Endothelial cell (in vitro differentiated cells): ENCODE results near the gene RECQL5. TPM values are rescaled to one million over a fixed set of nuclear protein-coding genes. Genes with fewer than 3 reads are reported as not detected.

Source experiments
- DNase-seq: peaks from one replicate; pipeline ENCODE4 v3.0.0; 2021; ENCODE audit warnings: low spot score
- H3K27ac Mint-ChIP-seq: one replicate; pipeline ENCODE4 v1.8.0; 2021; ENCODE audit warnings: mixed read lengths, inconsistent platforms; ENCODE audit not compliant: unreplicated experiment
- H3K27me3 Mint-ChIP-seq: one replicate; pipeline ENCODE4 v1.8.0; 2021; ENCODE audit warnings: mild to moderate bottlenecking, moderate library complexity, mixed read lengths, inconsistent platforms; ENCODE audit not compliant: unreplicated experiment
- H3K36me3 Mint-ChIP-seq: one replicate; pipeline ENCODE4 v1.8.0; 2021; ENCODE audit warnings: mild to moderate bottlenecking, low read depth, mixed read lengths, inconsistent platforms; ENCODE audit not compliant: unreplicated experiment
- H3K4me1 Mint-ChIP-seq: one replicate; pipeline ENCODE4 v1.8.0; 2021; ENCODE audit warnings: mild to moderate bottlenecking, mixed read lengths, inconsistent platforms; ENCODE audit not compliant: unreplicated experiment
- H3K4me3 Mint-ChIP-seq: one replicate; pipeline ENCODE4 v1.8.0; 2021; ENCODE audit warnings: mild to moderate bottlenecking, mixed read lengths, inconsistent platforms; ENCODE audit not compliant: unreplicated experiment
- H3K9me3 Mint-ChIP-seq: one replicate; pipeline ENCODE4 v1.8.0; 2021; ENCODE audit warnings: mixed read lengths, inconsistent platforms; ENCODE audit not compliant: unreplicated experiment
- total RNA-seq: library from RNA; stranded (reverse); fragmentation: NEBNext Ultra II Directional; extraction: Animal tissue kit (Norgen Biotek cat#: 25700); gene quantifications from one replicate; pipeline ENCODE4 v1.2.1, GENCODE V29; 2021; ENCODE audit not compliant: unreplicated experiment
- TF ChIP-seq, protein P1 (sequence below): fragments of 200-600 bp; sonication (generic); IDR thresholded peaks from one replicate; pipeline ENCODE4 v1.5.0; 2021; ENCODE audit warnings: antibody characterized with exemption; ENCODE audit not compliant: unreplicated experiment

The RECQL5 gene
- total RNA-seq, 1 donor from 2014 or later, result 40.2 TPM

DNA sequence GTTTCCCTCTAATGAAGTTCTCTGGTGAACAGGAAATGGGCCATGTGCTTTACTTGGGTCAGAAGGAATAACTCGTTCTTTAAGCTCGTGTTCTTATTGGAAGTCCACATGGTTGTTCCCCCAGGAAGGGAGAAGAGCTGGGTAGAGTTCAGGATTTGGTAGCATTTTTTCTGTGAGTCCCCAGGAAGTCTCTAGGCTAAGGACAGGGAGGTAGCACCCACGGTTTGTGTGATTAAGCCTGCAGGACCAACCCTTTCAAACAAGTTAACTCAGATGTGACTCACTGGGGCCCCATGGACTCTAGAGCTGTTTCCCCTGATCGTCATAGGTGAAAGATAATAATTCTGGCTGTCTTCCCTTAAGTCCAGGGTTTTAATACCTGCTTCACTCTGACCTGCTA lies 16.6 kb upstream of the RECQL5 start:
- Mint-ChIP-seq H3K27me3 (peaks cover 5% of the 10 kb centered on the region), H3K36me3 (peaks cover 21% of the 10 kb centered on the region), H3K4me1 (peaks cover 53% of the 10 kb centered on the region), H3K4me3 (no peak overlapping the region), H3K27ac (no peak overlapping the region), H3K9me3 (no peaks in the 10 kb centered on the region)
- TF ChIP-seq, protein P1, sequence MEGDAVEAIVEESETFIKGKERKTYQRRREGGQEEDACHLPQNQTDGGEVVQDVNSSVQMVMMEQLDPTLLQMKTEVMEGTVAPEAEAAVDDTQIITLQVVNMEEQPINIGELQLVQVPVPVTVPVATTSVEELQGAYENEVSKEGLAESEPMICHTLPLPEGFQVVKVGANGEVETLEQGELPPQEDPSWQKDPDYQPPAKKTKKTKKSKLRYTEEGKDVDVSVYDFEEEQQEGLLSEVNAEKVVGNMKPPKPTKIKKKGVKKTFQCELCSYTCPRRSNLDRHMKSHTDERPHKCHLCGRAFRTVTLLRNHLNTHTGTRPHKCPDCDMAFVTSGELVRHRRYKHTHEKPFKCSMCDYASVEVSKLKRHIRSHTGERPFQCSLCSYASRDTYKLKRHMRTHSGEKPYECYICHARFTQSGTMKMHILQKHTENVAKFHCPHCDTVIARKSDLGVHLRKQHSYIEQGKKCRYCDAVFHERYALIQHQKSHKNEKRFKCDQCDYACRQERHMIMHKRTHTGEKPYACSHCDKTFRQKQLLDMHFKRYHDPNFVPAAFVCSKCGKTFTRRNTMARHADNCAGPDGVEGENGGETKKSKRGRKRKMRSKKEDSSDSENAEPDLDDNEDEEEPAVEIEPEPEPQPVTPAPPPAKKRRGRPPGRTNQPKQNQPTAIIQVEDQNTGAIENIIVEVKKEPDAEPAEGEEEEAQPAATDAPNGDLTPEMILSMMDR, result no peak
- DNase-seq, result no peak

DNA sequence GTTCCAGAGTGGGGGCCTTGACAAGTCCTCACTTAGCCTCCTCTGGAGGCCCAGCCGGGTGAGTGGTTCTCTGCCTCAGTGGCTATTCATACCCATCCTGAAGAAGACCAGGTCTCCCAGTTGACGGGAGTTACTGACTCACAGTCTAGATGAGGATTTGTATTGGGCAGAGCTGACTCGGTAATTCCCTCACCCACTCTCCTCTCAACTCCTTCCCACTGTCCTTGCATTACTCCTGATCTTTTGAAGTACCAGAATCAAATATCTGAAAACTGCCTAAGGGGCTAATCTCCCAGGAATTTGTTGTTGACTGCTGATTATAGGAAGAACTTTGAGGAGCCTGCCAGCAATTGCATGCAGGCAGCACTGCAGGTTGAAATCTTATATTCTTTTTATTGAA lies 14.3 kb upstream of the RECQL5 start:
- no peak for DNase-seq
- H3K4me3 Mint-ChIP-seq, result no peak overlapping the region
- no peak overlapping the region for H3K27ac Mint-ChIP-seq
- H3K9me3 Mint-ChIP-seq, result no peaks in the 10 kb centered on the region
- peaks cover 33% of the 10 kb centered on the region for H3K4me1 Mint-ChIP-seq
- peaks cover 10% of the 10 kb centered on the region for H3K36me3 Mint-ChIP-seq
- TF ChIP-seq, protein P1, result no peak
- peaks cover 3% of the 10 kb centered on the region for H3K27me3 Mint-ChIP-seq

DNA sequence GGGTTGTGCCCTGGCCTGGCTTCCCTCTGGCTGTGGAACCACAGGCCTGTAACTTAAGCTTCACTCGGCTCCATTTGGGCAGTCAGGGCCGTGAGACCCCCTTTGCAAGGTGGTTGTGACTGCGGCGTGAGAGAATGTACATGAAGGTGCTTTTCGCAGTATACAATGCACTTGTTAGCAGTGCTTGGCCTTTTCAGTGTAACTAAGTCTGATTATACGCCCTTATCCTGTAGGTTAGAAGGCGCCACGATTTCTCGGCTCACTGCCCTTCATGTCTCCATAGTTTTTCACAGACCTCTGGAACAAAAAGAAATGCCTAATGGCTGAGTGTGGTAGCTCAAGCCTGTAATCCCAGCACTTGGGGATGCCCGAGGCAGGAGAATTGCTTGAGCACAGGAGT lies 13.5 kb upstream of the RECQL5 start:
- H3K4me3 Mint-ChIP-seq, result no peak overlapping the region
- DNase-seq, result no peak
- peaks cover 24% of the 10 kb centered on the region for H3K4me1 Mint-ChIP-seq
- no peaks in the 10 kb centered on the region for H3K9me3 Mint-ChIP-seq
- peaks cover 3% of the 10 kb centered on the region for H3K27me3 Mint-ChIP-seq
- H3K27ac Mint-ChIP-seq, result no peak overlapping the region
- H3K36me3 Mint-ChIP-seq, result peaks cover 10% of the 10 kb centered on the region
- TF ChIP-seq, protein P1, result no peak

DNA sequence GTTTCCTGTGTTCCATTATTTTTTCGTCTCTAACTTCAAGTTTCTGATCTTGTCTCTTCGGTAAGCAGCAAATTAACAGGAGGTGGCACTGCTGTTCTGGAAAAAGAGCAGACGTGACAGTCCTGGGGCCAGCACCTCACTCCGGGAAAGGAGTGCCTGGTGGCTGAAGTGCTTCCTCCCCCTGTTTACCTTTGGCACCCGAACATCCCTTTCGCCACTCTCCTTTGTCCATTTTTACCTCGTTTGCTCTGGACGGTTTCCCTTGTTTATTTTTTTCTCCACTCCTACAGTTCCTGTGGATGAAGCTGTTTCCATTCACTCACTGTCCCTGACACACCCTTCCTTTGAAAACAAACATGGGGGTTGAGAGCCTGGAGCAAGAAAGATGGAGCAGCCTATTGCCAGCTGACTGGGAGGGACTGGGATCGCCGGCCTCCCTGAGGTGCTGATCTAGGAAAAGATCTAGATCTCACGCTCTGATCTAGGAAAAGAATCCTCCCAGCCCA lies 12.8 kb upstream of the RECQL5 start:
- no peak overlapping the region for H3K4me3 Mint-ChIP-seq
- peaks cover 3% of the 10 kb centered on the region for H3K27me3 Mint-ChIP-seq
- TF ChIP-seq, protein P1, result no peak
- no peaks in the 10 kb centered on the region for H3K9me3 Mint-ChIP-seq
- H3K27ac Mint-ChIP-seq, result no peak overlapping the region
- peaks cover 10% of the 10 kb centered on the region for H3K36me3 Mint-ChIP-seq
- peaks cover 18% of the 10 kb centered on the region for H3K4me1 Mint-ChIP-seq
- no peak for DNase-seq

DNA sequence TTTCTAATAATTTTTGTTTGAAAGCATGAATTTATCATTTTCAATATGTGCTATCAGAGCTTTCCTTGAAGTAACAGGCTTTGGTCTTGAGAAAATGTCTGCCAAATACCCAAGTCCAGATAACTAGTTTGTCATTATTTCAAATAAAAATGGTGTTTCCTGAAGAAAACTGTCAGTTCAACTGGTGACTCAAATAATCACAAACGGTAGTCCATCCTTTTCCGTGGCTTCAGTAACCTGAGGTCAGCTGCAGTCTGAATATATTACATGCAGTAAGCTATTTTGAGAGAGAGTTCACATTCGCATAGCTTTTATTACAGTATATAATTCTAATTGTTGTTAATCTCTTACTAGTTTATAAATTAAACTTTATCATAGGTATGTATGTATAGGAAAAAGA lies 9.5 kb upstream of the RECQL5 start:
- TF ChIP-seq, protein P1, result no peak
- Mint-ChIP-seq H3K9me3 (no peaks in the 10 kb centered on the region), H3K27ac (no peak overlapping the region), H3K4me3 (no peak overlapping the region), H3K4me1 (peaks cover 18% of the 10 kb centered on the region), H3K36me3 (peaks cover 17% of the 10 kb centered on the region), H3K27me3 (peaks cover 3% of the 10 kb centered on the region)
- no peak for DNase-seq
